C4-2B (cell line): ENCODE measurements around the gene NECTIN2.

Source experiments
- H3K27ac ChIP-seq: fragments of 450-650 bp; 2 replicates; pipeline ENCODE4 v1.5.1; 2017
- CTCF ChIP-seq: fragments of 450-650 bp; conservative IDR thresholded peaks from 2 replicates; pipeline ENCODE4 v1.5.1; 2017; ENCODE audit warnings: mild to moderate bottlenecking
- ZFX ChIP-seq: fragments of 450-650 bp; IDR thresholded peaks from 2 replicates; pipeline ENCODE4 v1.6.1; 2017

The NECTIN2 gene

GRCh38 chr19:44847144-44848035 is 1.3 kb downstream of the NECTIN2 start:
- peak overlapping the region; percentile 76 for H3K27ac ChIP-seq
- TF ChIP-seq ZFX (no peak), CTCF (no peak)

GRCh38 chr19:44848036-44848811 is 2.1 kb downstream of the NECTIN2 start:
- TF ChIP-seq CTCF = no peak
- no peak for TF ChIP-seq ZFX
- H3K27ac ChIP-seq = no peak overlapping the region

GRCh38 chr19:44848812-44849447 is 2.8 kb downstream of the NECTIN2 start:
- TF ChIP-seq CTCF (no peak), ZFX (no peak)

GRCh38 chr19:44850641-44851109 is 4.6 kb downstream of the NECTIN2 start:
- no peak overlapping the region for H3K27ac ChIP-seq
- TF ChIP-seq CTCF = no peak
- TF ChIP-seq ZFX = no peak

More at GRCh38 chr19:44848812-44849447, 2.8 kb downstream of the NECTIN2 start:
- H3K27ac ChIP-seq = no peak overlapping the region

GRCh38 chr19:44851427-44851826 is 5.3 kb downstream of the NECTIN2 start:
- TF ChIP-seq ZFX (no peak), CTCF (no peak)

GRCh38 chr19:44855606-44856005 is 9.5 kb downstream of the NECTIN2 start:
- no peak for TF ChIP-seq ZFX
- TF ChIP-seq CTCF = no peak
- H3K27ac ChIP-seq = no peak overlapping the region

More at GRCh38 chr19:44851427-44851826, 5.3 kb downstream of the NECTIN2 start:
- H3K27ac ChIP-seq = no peak overlapping the region
